HEK293 (cell line): ENCODE results near the gene LAMA2.

Experiments
- CTCF ChIA-PET: fragments of 350-600 bp; formaldehyde crosslinking; extraction: SDS; loops from one replicate; lab custom pipeline; 2021; ENCODE audit warnings: antibody characterized with exemption; lab: Yijun Ruan, JAX
- POLR2A ChIA-PET: fragments of 300-600 bp; formaldehyde crosslinking; extraction: SDS; loops from one replicate; lab custom pipeline; 2020; ENCODE audit warnings: antibody characterized with exemption, inconsistent platforms; lab: Yijun Ruan, JAX
- H3K27ac ChIP-seq: fragments of 200-500 bp; sonication (Bioruptor generic); 2 replicates; pipeline ENCODE4 v1.5.1; 2014; ENCODE audit warnings: low read depth, low read length, control low read depth, inconsistent platforms; ENCODE audit errors: extremely low read depth
- H3K36me3 ChIP-seq, 2 experiments: fragments of 200-500 bp in 1 of 2; sonication (Bioruptor generic) in 1 of 2; 1 replicate in 1 of 2; 2 replicates in 1 of 2; pipeline ENCODE4 v1.5.1; 2014 to 2017; ENCODE audit warnings: inconsistent platforms in 2 of 2, low read length in 2 of 2; ENCODE audit not compliant: control insufficient read depth in 2 of 2, insufficient read depth in 1 of 2
- H3K4me1 ChIP-seq: fragments of 200-500 bp; sonication (Bioruptor generic); 2 replicates; pipeline ENCODE4 v1.5.1; 2014; ENCODE audit warnings: mild to moderate bottlenecking, low read length, inconsistent platforms; ENCODE audit not compliant: control insufficient read depth, insufficient read depth
- H3K4me3 ChIP-seq: 2 replicates; pipeline ENCODE4 v1.5.1; 2011; ENCODE audit warnings: low read depth, mild to moderate bottlenecking, control low read depth, low read length, moderate library complexity
- H3K9me3 ChIP-seq: fragments of 200-500 bp; sonication (Bioruptor generic); 2 replicates; pipeline ENCODE4 v1.5.1; 2014; ENCODE audit warnings: low read depth, low read length, inconsistent platforms; ENCODE audit not compliant: control insufficient read depth, insufficient read depth
- EGR2 ChIP-seq: fragments of 450-650 bp; formaldehyde crosslinking; IDR thresholded peaks from 2 replicates; pipeline ENCODE4 v1.5.1; 2016; ENCODE audit warnings: low read depth, missing biosample characterization, missing genetic modification characterization
- HOXC10 ChIP-seq: sonication (generic); formaldehyde crosslinking; IDR thresholded peaks from 2 replicates; pipeline ENCODE4 v1.8.1; 2023; ENCODE audit warnings: mild to moderate bottlenecking, missing genetic modification reagents
- INSM2 ChIP-seq: fragments of 450-650 bp; formaldehyde crosslinking; IDR thresholded peaks from 2 replicates; pipeline ENCODE4 v1.5.1; 2016; ENCODE audit warnings: missing biosample characterization, missing genetic modification characterization
- PRDM1 ChIP-seq: fragments of 450-650 bp; formaldehyde crosslinking; IDR thresholded peaks from 2 replicates; pipeline ENCODE4; 2016; ENCODE audit warnings: missing biosample characterization, missing genetic modification characterization
- PRDM4 ChIP-seq: fragments of 450-650 bp; formaldehyde crosslinking; IDR thresholded peaks from 2 replicates; pipeline ENCODE4 v1.5.1; 2017; ENCODE audit warnings: missing biosample characterization, missing genetic modification characterization
- REPIN1 ChIP-seq: fragments of 450-650 bp; formaldehyde crosslinking; IDR thresholded peaks from 2 replicates; pipeline ENCODE4 v1.5.1; 2017; ENCODE audit warnings: missing biosample characterization, missing genetic modification characterization, low read depth
- SP7 ChIP-seq: fragments of 450-650 bp; formaldehyde crosslinking; IDR thresholded peaks from 2 replicates; pipeline ENCODE4 v1.5.1; 2016; ENCODE audit warnings: missing biosample characterization, missing genetic modification characterization
- WT1 ChIP-seq: fragments of 450-650 bp; formaldehyde crosslinking; IDR thresholded peaks from 2 replicates; pipeline ENCODE4 v1.5.1; 2016; ENCODE audit warnings: missing biosample characterization, missing genetic modification characterization
- ZBTB20 ChIP-seq: fragments of 450-650 bp; formaldehyde crosslinking; IDR thresholded peaks from 2 replicates; pipeline ENCODE4 v1.5.1; 2016; ENCODE audit warnings: missing biosample characterization, missing genetic modification characterization
- ZNF132 ChIP-seq: fragments of 450-650 bp; formaldehyde crosslinking; IDR thresholded peaks from 2 replicates; pipeline ENCODE4 v1.5.1; 2017; ENCODE audit warnings: missing biosample characterization, missing genetic modification characterization, borderline replicate concordance
- ZNF169 ChIP-seq: fragments of 450-650 bp; formaldehyde crosslinking; IDR thresholded peaks from 2 replicates; pipeline ENCODE4 v1.5.1; 2016; ENCODE audit warnings: missing biosample characterization, missing genetic modification characterization
- ZNF175 ChIP-seq: fragments of 450-650 bp; formaldehyde crosslinking; IDR thresholded peaks from 2 replicates; pipeline ENCODE4 v1.5.1; 2016; ENCODE audit warnings: missing biosample characterization, missing genetic modification characterization
- ZNF202 ChIP-seq: fragments of 450-650 bp; formaldehyde crosslinking; IDR thresholded peaks from 2 replicates; pipeline ENCODE4 v1.5.1; 2016; ENCODE audit warnings: missing biosample characterization, missing genetic modification characterization, borderline replicate concordance
- ZNF26 ChIP-seq: fragments of 450-650 bp; formaldehyde crosslinking; IDR thresholded peaks from 2 replicates; pipeline ENCODE4 v1.5.1; 2016; ENCODE audit warnings: missing biosample characterization, missing genetic modification characterization
- ZNF391 ChIP-seq: fragments of 450-650 bp; formaldehyde crosslinking; IDR thresholded peaks from 2 replicates; pipeline ENCODE4 v1.5.1; 2016; ENCODE audit warnings: low read depth, missing biosample characterization, missing genetic modification characterization, borderline replicate concordance
- ZNF510 ChIP-seq: fragments of 450-650 bp; formaldehyde crosslinking; IDR thresholded peaks from 2 replicates; pipeline ENCODE4 v1.5.1; 2018; ENCODE audit warnings: mild to moderate bottlenecking, missing genetic modification characterization, missing biosample characterization; ENCODE audit not compliant: insufficient replicate concordance
- ZNF645 ChIP-seq: fragments of 450-650 bp; formaldehyde crosslinking; IDR thresholded peaks from 2 replicates; pipeline ENCODE4; 2016; ENCODE audit warnings: missing biosample characterization, missing genetic modification characterization
- ZNF660 ChIP-seq: fragments of 450-650 bp; IDR thresholded peaks from 2 replicates; pipeline ENCODE4 v1.5.1; 2018; ENCODE audit warnings: missing biosample characterization, mild to moderate bottlenecking, missing genetic modification characterization
- ZNF785 ChIP-seq: fragments of 450-650 bp; formaldehyde crosslinking; IDR thresholded peaks from 2 replicates; pipeline ENCODE4 v1.5.1; 2016; ENCODE audit warnings: missing biosample characterization, missing genetic modification characterization

LAMA2 gene

GRCh38 chr6:129476810-129477209, 593.9 kb downstream of the LAMA2 start (continued):
- no peak for TF ChIP-seq PRDM1 (tag by site-specific recombination)
- TF ChIP-seq ZNF202 (tag by site-specific recombination) = no peak
- TF ChIP-seq HOXC10 (CRISPR knock-in tag) = no peak
- no peak for TF ChIP-seq ZNF26 (tag by site-specific recombination)

- no peak for TF ChIP-seq ZNF660 (tag by site-specific recombination)
- TF ChIP-seq ZNF132 (tag by site-specific recombination) = no peak
- no peak for TF ChIP-seq ZNF785 (tag by site-specific recombination)
- TF ChIP-seq ZNF175 (tag by site-specific recombination) = no peak
- TF ChIP-seq ZNF510 (tag by site-specific recombination) = no peak
- TF ChIP-seq ZNF169 (tag by site-specific recombination) = no peak
- no peak for TF ChIP-seq SP7
- TF ChIP-seq ZBTB20 (tag by site-specific recombination) = no peak
- no peak for TF ChIP-seq EGR2 (tag by site-specific recombination)
- no peak for TF ChIP-seq INSM2 (tag by site-specific recombination)
- TF ChIP-seq PRDM4 (tag by site-specific recombination) = no peak
- TF ChIP-seq REPIN1 (tag by site-specific recombination) = no peak
- no peak for TF ChIP-seq ZNF645
- TF ChIP-seq WT1 (tag by site-specific recombination) = no peak
- no peak for TF ChIP-seq ZNF391 (tag by site-specific recombination)
- Histone ChIP-seq H3K36me3 (no peaks in the 10 kb centered on the region), H3K4me3 (no peak overlapping the region), H3K9me3 (no peaks in the 10 kb centered on the region), H3K4me1 (no peaks in the 10 kb centered on the region), H3K27ac (no peak overlapping the region)
- POLR2A ChIA-PET = no interaction called here
- CTCF ChIA-PET = no interaction called here
Observed at GRCh38 chr6:129478379-129478778, 595.4 kb downstream of the LAMA2 start.
